PC-3 (cell line): ENCODE results near the gene ADCK2. TPM values are rescaled to one million over a fixed set of nuclear protein-coding genes. Genes with fewer than 3 reads are reported as not detected.
"Not testable (repeated sequence)": the region's sequence is repeated elsewhere in the genome, so short reads cannot be mapped to it uniquely, and the experiment has no call there.

ENCODE experiments used
- ATAC-seq: fragments of 200-7000 bp; cut with Tn5 transposase; 2 replicates; pipeline ENCODE4 v1.9.1; 2020; ENCODE audit warnings: mild to moderate bottlenecking, moderate library complexity
- BruUV-seq: library from RNA; stranded (reverse); fragments of 400-500 nt; replicated peaks from 2 replicates; lab custom pipeline; 2021; lab: Mats Ljungman, UMichigan
- CTCF ChIA-PET: fragments of 300-600 bp; sonication (Branson Sonifier 250); formaldehyde crosslinking; loops from one replicate; lab custom pipeline; 2022; ENCODE audit warnings: antibody characterized with exemption; lab: Charles Lee
- POLR2A ChIA-PET: fragments of 300-600 bp; sonication (Branson Sonifier 250); formaldehyde crosslinking; loops from one replicate; lab custom pipeline; 2022; ENCODE audit warnings: antibody characterized with exemption; ENCODE audit not compliant: unreplicated experiment; lab: Charles Lee
- DNase-seq: peaks from one replicate; pipeline ENCODE4 v3.0.0-alpha.2; 2015
- H2AFZ ChIP-seq: fragments of 300-600 bp; sonication (generic); 2 replicates; pipeline ENCODE4 v1.6.0; 2016; ENCODE audit warnings: antibody characterized with exemption, low read length
- H3F3A ChIP-seq: fragments of 300-600 bp; sonication (generic); one replicate; pipeline ENCODE4 v1.6.0; 2017; ENCODE audit warnings: antibody characterized with exemption, low read length, control low read depth, mild to moderate bottlenecking; ENCODE audit not compliant: unreplicated experiment
- H3K27ac ChIP-seq: fragments of 300-600 bp; sonication (generic); 2 replicates; pipeline ENCODE4 v1.5.1; 2016; ENCODE audit warnings: mild to moderate bottlenecking, low read length
- H3K27me3 ChIP-seq: fragments of 300-600 bp; sonication (generic); 2 replicates; pipeline ENCODE4 v1.6.1; 2016; ENCODE audit warnings: low read length, mixed read lengths
- H3K36me3 ChIP-seq: fragments of 300-600 bp; sonication (generic); 2 replicates; pipeline ENCODE4 v1.6.1; 2016; ENCODE audit warnings: low read depth, mixed run types, low read length, mixed read lengths
- H3K4me1 ChIP-seq: fragments of 300-600 bp; sonication (generic); 2 replicates; pipeline ENCODE4 v1.5.1; 2016; ENCODE audit warnings: low read length; ENCODE audit not compliant: insufficient read depth
- H3K4me2 ChIP-seq: fragments of 300-600 bp; sonication (generic); 2 replicates; pipeline ENCODE4 v1.6.0; 2016; ENCODE audit warnings: low read length
- H3K4me3 ChIP-seq: fragments of 300-600 bp; sonication (generic); 2 replicates; pipeline ENCODE4 v1.5.1; 2016; ENCODE audit warnings: mild to moderate bottlenecking, low read length, mixed read lengths
- H3K79me2 ChIP-seq: fragments of 300-600 bp; sonication (generic); 2 replicates; pipeline ENCODE4 v1.6.1; 2017; ENCODE audit warnings: low read length, mixed read lengths
- H3K9ac ChIP-seq: fragments of 300-600 bp; sonication (generic); 2 replicates; pipeline ENCODE4 v1.6.0; 2016; ENCODE audit warnings: mild to moderate bottlenecking, low read length
- H3K9me2 ChIP-seq: fragments of 300-600 bp; sonication (generic); replicated peaks from 2 replicates; pipeline ENCODE4 v1.6.1; 2016; ENCODE audit warnings: mixed run types, low read length, mixed read lengths
- H3K9me3 ChIP-seq: fragments of 300-600 bp; sonication (generic); 2 replicates; pipeline ENCODE4 v1.6.1; 2016; ENCODE audit warnings: low read length, mixed read lengths
- H4K20me1 ChIP-seq: fragments of 300-600 bp; sonication (generic); 2 replicates; pipeline ENCODE4 v1.6.1; 2016; ENCODE audit warnings: low read length, mixed read lengths
- CTCF ChIP-seq: fragments of 300-600 bp; sonication (generic); conservative IDR thresholded peaks from 2 replicates; pipeline ENCODE4 v1.5.1; 2017; ENCODE audit warnings: antibody characterized with exemption, low read depth, mild to moderate bottlenecking, low read length
- EZH2 ChIP-seq: fragments of 300-600 bp; sonication (generic); IDR thresholded peaks from one replicate; pipeline ENCODE4 v1.6.1; 2017; ENCODE audit warnings: antibody characterized with exemption, mild to moderate bottlenecking, low read length; ENCODE audit not compliant: unreplicated experiment
- EZH2phosphoT487 ChIP-seq: fragments of 300-600 bp; sonication (generic); IDR thresholded peaks from 2 replicates; pipeline ENCODE4 v1.6.1; 2018; ENCODE audit warnings: mild to moderate bottlenecking, antibody characterized with exemption, low read length, borderline replicate concordance
- intact Hi-C: fragments of 100-400 bp; cut with micrococcal nuclease; formaldehyde crosslinking; loops from 2 replicates; pipeline ENCODE4 v1.9.0; 2023
- total RNA-seq: library from RNA; depleted of rRNA; stranded (reverse); fragments of >200 nt; gene quantifications from 2 replicates; pipeline ENCODE4 v1.2.3, GENCODE V29; 2014

ADCK2 gene
- total RNA-seq, 1 experiment from 2014 or later: 29.4 TPM

DNA sequence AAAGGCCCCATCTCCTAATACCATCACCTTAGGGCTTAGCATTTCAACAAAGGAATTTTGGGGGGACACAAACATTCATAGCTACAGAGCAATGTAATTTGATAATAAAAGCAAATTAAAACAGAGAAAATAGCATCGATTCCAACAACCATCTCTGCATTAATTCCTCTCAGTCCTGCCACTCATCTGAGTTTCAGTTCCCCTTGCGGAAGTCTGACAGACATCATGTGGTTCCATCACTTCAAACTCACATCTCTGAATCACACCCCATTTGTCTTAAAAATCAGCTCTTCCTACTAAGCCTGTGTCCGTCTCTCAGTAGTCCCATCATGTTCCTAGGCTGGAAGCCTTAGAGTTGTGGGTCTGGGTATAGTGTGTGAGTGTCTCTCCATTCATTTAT lies 3.6 kb downstream of the ADCK2 start:
- TF ChIP-seq CTCF: no peak
- no peak for TF ChIP-seq EZH2phosphoT487
- no peak overlapping the region for H3K27ac ChIP-seq
- no peaks in the 10 kb centered on the region for H3K27me3 ChIP-seq
- H3F3A ChIP-seq: no peaks in the 10 kb centered on the region
- H3K4me1 ChIP-seq: peaks cover 20% of the 10 kb centered on the region
- POLR2A ChIA-PET: no interaction called here
- CTCF ChIA-PET: no interaction called here
- no peak for DNase-seq
- H3K4me3 ChIP-seq: no peak overlapping the region
- ATAC-seq: no peak
- H3K9ac ChIP-seq: no peak overlapping the region
- H3K36me3 ChIP-seq: no peaks in the 10 kb centered on the region; the same call in 1 of the 2 replicates
- H2AFZ ChIP-seq: no peak overlapping the region
- peaks cover 15% of the 10 kb centered on the region; the same call in 1 of the 2 replicates for H3K79me2 ChIP-seq
- H3K4me2 ChIP-seq: no peak overlapping the region
- H3K9me3 ChIP-seq: no peaks in the 10 kb centered on the region
- intact Hi-C loops: loop anchor here (10.0 kb wide), 2 partner anchors 128 to 248 kb away; partner anchors contain the start of gene BRAF
- no TSS peak for BruUV-seq
- no peaks in the 10 kb centered on the region for H3K9me2 ChIP-seq
- no peaks in the 10 kb centered on the region for H4K20me1 ChIP-seq

DNA sequence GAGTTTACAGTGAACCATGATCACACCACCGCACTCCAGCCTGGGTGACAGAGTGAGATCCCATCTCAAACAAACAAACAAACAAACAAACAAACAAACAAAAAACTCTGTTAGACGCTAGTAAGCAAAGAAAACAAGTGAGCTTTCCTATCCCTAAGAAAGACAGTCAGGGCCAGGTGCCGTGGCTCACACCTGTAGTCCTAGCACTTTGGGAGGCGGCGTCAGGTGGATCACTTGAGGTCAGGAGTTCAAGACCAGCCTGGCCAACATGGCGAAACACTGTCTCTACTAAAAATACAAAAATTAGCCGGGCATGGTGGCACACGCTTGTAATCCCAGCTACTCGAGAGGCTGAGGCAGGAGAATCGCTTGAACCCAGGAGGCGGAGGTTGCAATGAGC lies 4.2 kb downstream of the ADCK2 start:
- H3K4me1 ChIP-seq: peaks cover 20% of the 10 kb centered on the region
- CTCF ChIA-PET, H3K4me3 ChIP-seq, DNase-seq, H3K36me3 ChIP-seq, H3K9ac ChIP-seq, H3F3A ChIP-seq, BruUV-seq, H3K4me2 ChIP-seq, H3K9me2 ChIP-seq, H2AFZ ChIP-seq, H3K9me3 ChIP-seq, ATAC-seq, H3K27ac ChIP-seq, H4K20me1 ChIP-seq, H3K27me3 ChIP-seq: not testable (repeated sequence)
- POLR2A ChIA-PET: interaction anchor here (0.7 kb wide), 1 partner anchor 214 kb away, joined by 9 read pairs; no protein-coding TSS in a partner anchor
- H3K79me2 ChIP-seq: peaks cover 15% of the 10 kb centered on the region; the same call in 1 of the 2 replicates
- intact Hi-C loops: loop anchor here (10.0 kb wide), 2 partner anchors 128 to 248 kb away; partner anchors contain the start of gene BRAF

GRCh38 chr7:140677496-140677895 lies 4.8 kb downstream of the ADCK2 start:
- TF ChIP-seq EZH2 (no peak), EZH2phosphoT487 (no peak), CTCF (no peak)
- H3K27ac ChIP-seq: no peak overlapping the region
- ChIA-PET CTCF (no interaction called here), POLR2A (interaction anchor here (0.7 kb wide), 1 partner anchor 215 kb away, joined by 9 read pairs; no protein-coding TSS in a partner anchor)
- H3K9me2 ChIP-seq: no peaks in the 10 kb centered on the region
- no peak overlapping the region for H3K4me3 ChIP-seq
- no peaks in the 10 kb centered on the region for H3F3A ChIP-seq
- intact Hi-C loops: loop anchor here (10.0 kb wide), 2 partner anchors 127 to 247 kb away; partner anchors contain the start of gene BRAF
- H3K4me1 ChIP-seq: peaks cover 20% of the 10 kb centered on the region
- peaks cover 15% of the 10 kb centered on the region; the same call in 1 of the 2 replicates for H3K79me2 ChIP-seq
- H4K20me1 ChIP-seq: no peaks in the 10 kb centered on the region
- H3K36me3 ChIP-seq: no peaks in the 10 kb centered on the region; the same call in 1 of the 2 replicates
- H3K9me3 ChIP-seq: no peaks in the 10 kb centered on the region
- no peak overlapping the region for H3K9ac ChIP-seq
- DNase-seq (no peak), ATAC-seq (no peak)
- BruUV-seq: no TSS peak
- no peaks in the 10 kb centered on the region for H3K27me3 ChIP-seq
- no peak overlapping the region for H3K4me2 ChIP-seq
- no peak overlapping the region for H2AFZ ChIP-seq
